Measurements from ENCODE around the gene PPIF. TPM values are rescaled to one million over a fixed set of nuclear protein-coding genes. Genes with fewer than 3 reads are reported as not detected.
A peak's percentile ranks its signal among the peaks of the same experiment; 100 is the strongest.

The PPIF gene
- total and polyA plus RNA-seq, 2 of the 13 experiments (the other 11 are each of a cell fraction or from before 2014, with no cell fraction given) = 147 to 157 TPM

DNA sequence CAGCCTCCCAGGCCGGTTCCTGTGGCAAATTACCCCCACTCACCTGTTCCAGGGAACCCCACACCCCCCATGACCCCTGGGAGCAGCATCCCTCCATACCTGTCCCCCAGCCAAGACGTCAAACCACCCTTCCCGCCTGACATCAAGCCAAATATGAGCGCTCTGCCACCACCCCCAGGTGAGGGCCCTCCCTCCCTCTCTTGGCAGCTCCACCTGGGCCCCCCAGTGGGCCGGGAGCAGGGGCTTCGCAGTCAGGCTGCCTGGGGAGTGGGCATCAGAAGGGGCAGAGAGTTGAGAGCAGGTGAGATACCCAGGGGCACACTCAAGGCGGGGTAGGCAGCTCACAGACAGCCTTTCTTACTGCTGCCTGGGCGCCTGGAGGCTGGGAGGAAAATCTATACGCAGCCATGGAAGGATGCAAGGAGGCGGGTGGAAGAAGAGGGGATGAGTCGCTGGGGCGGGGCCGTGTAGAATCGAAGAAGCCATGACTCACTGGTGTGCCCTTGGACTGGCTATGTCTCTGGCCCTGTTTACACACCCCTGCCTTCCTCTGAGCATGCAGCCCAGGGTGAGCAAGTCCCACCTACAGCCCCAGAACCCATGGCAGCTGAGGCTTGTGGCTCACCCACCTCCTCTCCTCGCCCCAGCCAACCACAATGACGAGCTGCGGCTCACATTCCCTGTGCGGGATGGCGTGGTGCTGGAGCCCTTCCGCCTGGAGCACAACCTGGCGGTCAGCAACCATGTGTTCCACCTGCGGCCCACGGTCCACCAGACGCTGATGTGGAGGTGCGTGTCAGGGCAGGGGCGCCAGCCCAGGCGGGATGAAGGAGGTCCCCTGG, 48.6 kb upstream of the PPIF start (continued):
- TF ChIP-seq KAT7 (CRISPR knock-in tag; IDR thresholded peaks at IDR 0.05; ENCODE audit: borderline replicate concordance) (no peak), FOSL1 (CRISPR knock-in tag; IDR thresholded peaks at IDR 0.05; ENCODE audit: borderline replicate concordance) (peak; percentile 23; the same call in 1 of the 2 replicates), ZSCAN25 (CRISPR knock-in tag; IDR thresholded peaks at IDR 0.05) (peak; percentile 81), YY1 (IDR thresholded peaks at IDR 0.05; ENCODE audit: insufficient read depth, insufficient replicate concordance, low read depth, low read length) (peak; percentile 17), FOXA1 (IDR thresholded peaks at IDR 0.05) (no peak), FOXA1 (CRISPR knock-in tag; IDR thresholded peaks at IDR 0.05) (peak; percentile 56; the same call in 1 of the 2 replicates), MED1 (CRISPR knock-in tag; IDR thresholded peaks at IDR 0.05) (no peak), ASH2L (IDR thresholded peaks at IDR 0.05; ENCODE audit: insufficient read length, low read depth, low read length) (no peak), DPF2 (CRISPR knock-in tag; IDR thresholded peaks at IDR 0.05; ENCODE audit: borderline replicate concordance, low read depth) (no peak), ZFP82 (CRISPR knock-in tag; IDR thresholded peaks at IDR 0.05; ENCODE audit: borderline replicate concordance) (no peak), STAT5B (CRISPR knock-in tag; IDR thresholded peaks at IDR 0.05) (no peak), FOSL2 (CRISPR knock-in tag; IDR thresholded peaks at IDR 0.05) (peak; percentile 90), CBX5 (CRISPR knock-in tag; IDR thresholded peaks at IDR 0.05; ENCODE audit: borderline replicate concordance) (no peak), ZFP37 (CRISPR knock-in tag; IDR thresholded peaks at IDR 0.05; ENCODE audit: borderline replicate concordance) (no peak), NFYB (CRISPR knock-in tag; IDR thresholded peaks at IDR 0.05) (no peak), POLR2A (IDR thresholded peaks at IDR 0.05; ENCODE audit: insufficient read depth in 1 of 2, low read depth in 2 of 2, low read length in 2 of 2) (0 out of 4 replicates have a peak, but pooled peaks of 1 of the 2 experiments have one; percentile 17), XRCC5 (optimal IDR thresholded peaks at IDR 0.05; ENCODE audit: low read length) (no peak), NAIF1 (CRISPR knock-in tag; IDR thresholded peaks at IDR 0.05; ENCODE audit: borderline replicate concordance) (no peak)

Data from HepG2 (cell line).